GM23338 (cell line): Measurements from ENCODE around the gene CCR5.

Experiments
- EZH2 ChIP-seq: fragments of 200-600 bp; sonication (generic); IDR thresholded peaks from one replicate; pipeline ENCODE4 v1.8.0; 2017; ENCODE audit warnings: antibody characterized with exemption, mild to moderate bottlenecking, low read depth; ENCODE audit not compliant: unreplicated experiment
- EZH2phosphoT487 ChIP-seq: fragments of 200-600 bp; sonication (generic); IDR thresholded peaks from one replicate; pipeline ENCODE4 v1.8.1; 2018; ENCODE audit warnings: antibody characterized with exemption; ENCODE audit not compliant: unreplicated experiment
- JUNB ChIP-seq: IDR thresholded peaks from one replicate; pipeline ENCODE4 v1.6.1; 2016; ENCODE audit warnings: antibody characterized with exemption; ENCODE audit not compliant: unreplicated experiment
- POLR2AphosphoS5 ChIP-seq: IDR thresholded peaks from 2 replicates; pipeline ENCODE4 v1.6.1; 2016; ENCODE audit warnings: antibody characterized with exemption, low read depth
- ZNF331 ChIP-seq: fragments of 250-450 bp; sonication (Bioruptor Pico); IDR thresholded peaks from 2 replicates; pipeline ENCODE4 v1.5.0; 2020; ENCODE audit warnings: low read depth, mild to moderate bottlenecking, moderate library complexity
- ZNF462 ChIP-seq: fragments of 250-450 bp; sonication (Bioruptor Pico); IDR thresholded peaks from 2 replicates; pipeline ENCODE4 v1.5.0; 2020; ENCODE audit warnings: mild to moderate bottlenecking, moderate library complexity
- TF ChIP-seq, protein P1 (sequence below), 2 experiments: fragments of 200-600 bp in 1 of 2; sonication (generic) in 1 of 2; conservative IDR thresholded peaks; 2 replicates each; pipeline versions ENCODE4 v1.5.1 to v1.6.1; 2016 to 2017; ENCODE audit warnings: antibody characterized with exemption in 2 of 2, low read depth in 2 of 2, mild to moderate bottlenecking in 2 of 2, moderate library complexity in 1 of 2
- TF ChIP-seq, protein P2 (sequence below): IDR thresholded peaks from one replicate; pipeline ENCODE4 v1.6.1; 2018; ENCODE audit warnings: antibody characterized with exemption; ENCODE audit not compliant: unreplicated experiment
- TF ChIP-seq, protein P3 (sequence below): IDR thresholded peaks from 2 replicates; pipeline ENCODE4 v1.6.1; 2016; ENCODE audit warnings: antibody characterized with exemption

DNA sequence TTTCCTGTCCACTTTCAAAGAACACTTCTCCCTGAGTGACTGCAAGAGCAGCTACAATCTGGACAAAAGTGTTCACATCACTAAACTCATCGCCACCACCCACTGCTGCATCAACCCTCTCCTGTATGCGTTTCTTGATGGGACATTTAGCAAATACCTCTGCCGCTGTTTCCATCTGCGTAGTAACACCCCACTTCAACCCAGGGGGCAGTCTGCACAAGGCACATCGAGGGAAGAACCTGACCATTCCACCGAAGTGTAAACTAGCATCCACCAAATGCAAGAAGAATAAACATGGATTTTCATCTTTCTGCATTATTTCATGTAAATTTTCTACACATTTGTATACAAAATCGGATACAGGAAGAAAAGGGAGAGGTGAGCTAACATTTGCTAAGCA is 38.1 kb downstream of the CCR5 start:
- TF ChIP-seq, protein P1, sequence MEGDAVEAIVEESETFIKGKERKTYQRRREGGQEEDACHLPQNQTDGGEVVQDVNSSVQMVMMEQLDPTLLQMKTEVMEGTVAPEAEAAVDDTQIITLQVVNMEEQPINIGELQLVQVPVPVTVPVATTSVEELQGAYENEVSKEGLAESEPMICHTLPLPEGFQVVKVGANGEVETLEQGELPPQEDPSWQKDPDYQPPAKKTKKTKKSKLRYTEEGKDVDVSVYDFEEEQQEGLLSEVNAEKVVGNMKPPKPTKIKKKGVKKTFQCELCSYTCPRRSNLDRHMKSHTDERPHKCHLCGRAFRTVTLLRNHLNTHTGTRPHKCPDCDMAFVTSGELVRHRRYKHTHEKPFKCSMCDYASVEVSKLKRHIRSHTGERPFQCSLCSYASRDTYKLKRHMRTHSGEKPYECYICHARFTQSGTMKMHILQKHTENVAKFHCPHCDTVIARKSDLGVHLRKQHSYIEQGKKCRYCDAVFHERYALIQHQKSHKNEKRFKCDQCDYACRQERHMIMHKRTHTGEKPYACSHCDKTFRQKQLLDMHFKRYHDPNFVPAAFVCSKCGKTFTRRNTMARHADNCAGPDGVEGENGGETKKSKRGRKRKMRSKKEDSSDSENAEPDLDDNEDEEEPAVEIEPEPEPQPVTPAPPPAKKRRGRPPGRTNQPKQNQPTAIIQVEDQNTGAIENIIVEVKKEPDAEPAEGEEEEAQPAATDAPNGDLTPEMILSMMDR (conservative IDR thresholded peaks at IDR 0.05; ENCODE audit: low read depth in 2 of 2): peak; percentile 43 to 48
- TF ChIP-seq EZH2 (no peak), POLR2AphosphoS5 (no peak), JUNB (no peak), ZNF462 (no peak), EZH2phosphoT487 (no peak), ZNF331 (CRISPR knock-in tag) (no peak)
- TF ChIP-seq, protein P2, sequence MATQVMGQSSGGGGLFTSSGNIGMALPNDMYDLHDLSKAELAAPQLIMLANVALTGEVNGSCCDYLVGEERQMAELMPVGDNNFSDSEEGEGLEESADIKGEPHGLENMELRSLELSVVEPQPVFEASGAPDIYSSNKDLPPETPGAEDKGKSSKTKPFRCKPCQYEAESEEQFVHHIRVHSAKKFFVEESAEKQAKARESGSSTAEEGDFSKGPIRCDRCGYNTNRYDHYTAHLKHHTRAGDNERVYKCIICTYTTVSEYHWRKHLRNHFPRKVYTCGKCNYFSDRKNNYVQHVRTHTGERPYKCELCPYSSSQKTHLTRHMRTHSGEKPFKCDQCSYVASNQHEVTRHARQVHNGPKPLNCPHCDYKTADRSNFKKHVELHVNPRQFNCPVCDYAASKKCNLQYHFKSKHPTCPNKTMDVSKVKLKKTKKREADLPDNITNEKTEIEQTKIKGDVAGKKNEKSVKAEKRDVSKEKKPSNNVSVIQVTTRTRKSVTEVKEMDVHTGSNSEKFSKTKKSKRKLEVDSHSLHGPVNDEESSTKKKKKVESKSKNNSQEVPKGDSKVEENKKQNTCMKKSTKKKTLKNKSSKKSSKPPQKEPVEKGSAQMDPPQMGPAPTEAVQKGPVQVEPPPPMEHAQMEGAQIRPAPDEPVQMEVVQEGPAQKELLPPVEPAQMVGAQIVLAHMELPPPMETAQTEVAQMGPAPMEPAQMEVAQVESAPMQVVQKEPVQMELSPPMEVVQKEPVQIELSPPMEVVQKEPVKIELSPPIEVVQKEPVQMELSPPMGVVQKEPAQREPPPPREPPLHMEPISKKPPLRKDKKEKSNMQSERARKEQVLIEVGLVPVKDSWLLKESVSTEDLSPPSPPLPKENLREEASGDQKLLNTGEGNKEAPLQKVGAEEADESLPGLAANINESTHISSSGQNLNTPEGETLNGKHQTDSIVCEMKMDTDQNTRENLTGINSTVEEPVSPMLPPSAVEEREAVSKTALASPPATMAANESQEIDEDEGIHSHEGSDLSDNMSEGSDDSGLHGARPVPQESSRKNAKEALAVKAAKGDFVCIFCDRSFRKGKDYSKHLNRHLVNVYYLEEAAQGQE: no peak
- TF ChIP-seq, protein P3, sequence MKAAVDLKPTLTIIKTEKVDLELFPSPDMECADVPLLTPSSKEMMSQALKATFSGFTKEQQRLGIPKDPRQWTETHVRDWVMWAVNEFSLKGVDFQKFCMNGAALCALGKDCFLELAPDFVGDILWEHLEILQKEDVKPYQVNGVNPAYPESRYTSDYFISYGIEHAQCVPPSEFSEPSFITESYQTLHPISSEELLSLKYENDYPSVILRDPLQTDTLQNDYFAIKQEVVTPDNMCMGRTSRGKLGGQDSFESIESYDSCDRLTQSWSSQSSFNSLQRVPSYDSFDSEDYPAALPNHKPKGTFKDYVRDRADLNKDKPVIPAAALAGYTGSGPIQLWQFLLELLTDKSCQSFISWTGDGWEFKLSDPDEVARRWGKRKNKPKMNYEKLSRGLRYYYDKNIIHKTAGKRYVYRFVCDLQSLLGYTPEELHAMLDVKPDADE: no peak
